ENCODE measurements around the gene TPM2.

TPM2 gene

DNA sequence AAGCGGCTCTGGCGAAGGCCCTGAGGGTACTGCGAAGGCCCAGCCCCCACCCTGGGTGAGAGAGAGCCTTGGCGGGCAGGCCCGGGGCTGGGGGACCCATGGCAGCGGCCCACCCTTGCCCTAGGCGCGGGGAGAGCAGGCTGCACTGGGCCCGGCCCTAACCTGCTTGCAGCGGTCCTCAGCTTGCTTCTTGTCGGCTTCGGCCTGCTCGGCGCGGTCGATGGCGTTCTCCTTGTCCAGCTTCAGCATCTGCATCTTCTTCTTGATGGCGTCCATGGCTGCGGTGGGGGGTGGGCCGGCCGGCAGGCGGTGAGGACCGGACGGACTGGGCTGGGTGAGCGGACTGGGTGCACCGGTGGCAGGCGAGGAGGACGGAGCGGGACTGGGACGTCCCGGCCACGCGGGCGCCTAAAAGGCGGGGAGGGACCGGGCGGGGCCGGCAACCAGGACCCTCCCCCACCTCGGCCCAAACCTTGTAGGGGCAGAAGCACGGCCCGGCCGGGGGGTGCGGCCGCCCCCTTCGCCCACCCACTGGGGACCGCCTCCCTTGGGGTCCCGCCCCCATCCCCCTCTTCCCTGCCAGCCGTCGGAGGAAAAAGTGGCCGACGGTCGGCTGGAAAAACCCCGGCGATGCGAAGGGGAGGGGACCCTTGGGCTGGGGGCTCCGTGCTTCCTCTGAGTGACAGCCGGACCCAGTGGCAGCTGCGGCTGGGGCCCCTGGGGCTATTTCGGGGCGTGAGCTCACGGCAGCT is at the start of gene TPM2:
TSS of gene TPM2 (minus strand) at position 384 of the 752 bp plus-strand sequence. CDS start at position 276, 108 bp downstream.
- DNase-seq: no peak

DNA sequence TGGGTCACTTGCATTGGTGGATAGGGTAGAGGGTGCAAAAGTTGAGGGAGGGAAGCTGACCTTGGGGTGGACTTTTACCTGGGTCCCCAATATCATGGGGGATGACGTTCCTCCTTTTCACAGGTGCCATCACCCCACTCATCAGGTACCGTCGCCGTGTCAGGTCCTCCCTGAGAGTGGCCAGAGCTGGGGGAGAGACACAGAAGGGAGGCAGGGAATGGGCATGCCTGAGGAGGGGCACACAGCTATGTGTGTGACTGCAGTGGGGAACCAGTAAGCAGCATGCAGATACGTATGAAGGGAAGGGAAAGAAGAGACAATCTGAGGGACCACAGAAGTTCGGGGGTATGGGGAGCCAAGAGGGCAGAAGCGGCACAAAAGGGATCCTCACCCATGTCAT is 49.2 kb upstream of the TPM2 start:
- no peak for DNase-seq

DNA sequence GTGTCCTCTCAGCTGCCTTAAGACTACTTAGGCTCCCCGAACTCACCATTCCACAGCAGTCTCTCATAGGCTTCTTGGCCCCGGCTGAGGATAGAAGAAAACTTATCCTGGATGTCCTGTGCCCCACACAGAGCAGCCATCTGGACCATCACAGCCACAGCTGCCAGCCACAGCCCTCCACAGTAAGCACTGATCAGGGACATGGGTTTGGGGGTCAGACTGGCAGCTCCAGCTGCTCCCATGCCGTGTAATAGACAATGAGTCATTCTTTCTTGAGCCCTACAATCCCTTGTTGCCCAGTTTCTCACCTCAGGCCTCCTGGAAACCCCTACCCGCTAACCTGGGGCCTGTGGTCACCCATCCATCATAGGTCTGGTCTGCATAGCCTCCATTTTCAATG is 48.5 kb upstream of the TPM2 start:
- no peak for DNase-seq

DNA sequence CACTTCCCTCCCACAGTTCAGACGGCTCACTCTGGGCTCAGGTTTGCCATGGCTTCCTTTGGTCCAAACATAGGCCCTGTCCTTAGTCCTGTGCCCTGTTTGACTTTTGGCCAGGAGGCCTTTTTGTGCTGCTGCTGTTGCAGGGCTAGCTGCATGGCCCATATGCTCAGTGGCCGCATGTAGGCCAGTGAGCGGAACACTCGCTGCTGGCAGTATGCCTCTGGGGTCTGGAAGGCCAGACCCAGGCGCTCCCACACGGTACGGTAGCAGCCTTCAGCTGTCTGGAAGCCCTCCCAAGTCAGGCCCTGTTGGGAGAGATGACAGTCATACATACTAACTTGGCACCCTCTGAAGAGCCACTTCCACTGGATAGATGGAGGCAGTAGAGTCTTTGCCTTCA is 47.4 kb upstream of the TPM2 start:
- DNase-seq: no peak

DNA sequence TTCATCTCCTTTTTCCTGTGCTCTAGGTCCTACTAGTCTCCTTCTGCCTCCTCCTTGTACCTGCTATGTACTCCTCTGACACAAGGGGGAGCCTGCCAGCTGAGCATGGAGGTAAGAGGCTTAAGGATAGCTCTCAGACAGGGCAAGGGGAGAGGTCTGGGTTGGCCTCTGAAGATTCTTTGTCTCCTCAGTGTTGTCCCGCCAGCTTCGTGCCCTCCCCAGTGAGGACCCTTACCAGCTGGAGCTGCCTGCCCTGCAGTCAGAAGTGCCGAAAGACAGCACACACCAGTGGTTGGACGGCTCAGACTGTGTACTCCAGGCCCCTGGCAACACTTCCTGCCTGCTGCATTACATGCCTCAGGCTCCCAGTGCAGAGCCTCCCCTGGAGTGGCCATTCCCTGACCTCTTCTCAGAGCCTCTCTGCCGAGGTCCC is 46.5 kb upstream of the TPM2 start:
- peak; percentile 25 for DNase-seq

DNA sequence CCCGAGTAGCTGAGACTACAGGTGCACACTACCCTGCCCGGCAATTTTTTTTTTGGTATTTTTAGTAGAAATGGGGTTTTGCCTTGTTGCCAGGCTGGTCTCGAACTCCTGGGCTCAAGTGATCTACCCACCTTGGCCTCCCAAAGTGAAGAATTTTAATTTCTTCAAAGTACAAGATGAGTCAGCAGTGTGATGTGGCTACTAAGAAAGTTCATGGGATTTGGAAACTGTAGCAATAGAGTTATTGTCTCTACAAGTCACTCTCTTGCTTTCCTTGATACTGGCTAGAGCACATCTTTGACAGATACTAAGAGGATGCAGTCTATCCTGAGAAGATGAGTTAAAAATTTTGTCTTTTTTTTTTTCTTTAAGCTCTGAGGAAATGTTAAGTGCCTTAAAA is 44.4 kb upstream of the TPM2 start:
- DNase-seq: no peak

DNA sequence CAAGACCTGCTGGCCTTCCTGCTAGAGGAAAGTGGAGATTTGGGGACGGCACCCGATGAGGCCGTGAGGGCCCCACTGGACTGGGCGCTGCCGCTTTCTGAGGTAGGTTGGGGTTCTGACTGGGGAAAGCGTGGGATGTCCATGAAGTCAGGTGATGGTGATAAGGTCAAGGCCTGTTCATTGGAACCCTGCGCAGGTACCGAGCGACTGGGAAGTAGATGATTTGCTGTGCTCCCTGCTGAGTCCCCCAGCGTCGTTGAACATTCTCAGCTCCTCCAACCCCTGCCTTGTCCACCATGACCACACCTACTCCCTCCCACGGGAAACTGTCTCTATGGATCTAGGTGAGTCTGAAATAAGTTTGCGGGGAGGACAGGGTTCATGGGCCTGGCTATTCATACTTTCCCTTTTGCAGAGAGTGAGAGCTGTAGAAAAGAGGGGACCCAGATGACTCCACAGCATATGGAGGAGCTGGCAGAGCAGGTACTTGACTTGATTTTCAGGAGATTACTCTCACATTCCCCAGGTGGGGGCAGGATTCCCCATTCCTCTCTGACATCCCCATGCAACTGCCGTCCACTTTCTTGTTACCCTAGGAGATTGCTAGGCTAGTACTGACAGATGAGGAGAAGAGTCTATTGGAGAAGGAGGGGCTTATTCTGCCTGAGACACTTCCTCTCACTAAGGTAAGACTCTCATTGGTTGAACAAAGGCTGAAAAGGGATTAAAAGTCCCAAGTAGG is 43.2 kb upstream of the TPM2 start:
- peak; percentile 48 for DNase-seq

DNA sequence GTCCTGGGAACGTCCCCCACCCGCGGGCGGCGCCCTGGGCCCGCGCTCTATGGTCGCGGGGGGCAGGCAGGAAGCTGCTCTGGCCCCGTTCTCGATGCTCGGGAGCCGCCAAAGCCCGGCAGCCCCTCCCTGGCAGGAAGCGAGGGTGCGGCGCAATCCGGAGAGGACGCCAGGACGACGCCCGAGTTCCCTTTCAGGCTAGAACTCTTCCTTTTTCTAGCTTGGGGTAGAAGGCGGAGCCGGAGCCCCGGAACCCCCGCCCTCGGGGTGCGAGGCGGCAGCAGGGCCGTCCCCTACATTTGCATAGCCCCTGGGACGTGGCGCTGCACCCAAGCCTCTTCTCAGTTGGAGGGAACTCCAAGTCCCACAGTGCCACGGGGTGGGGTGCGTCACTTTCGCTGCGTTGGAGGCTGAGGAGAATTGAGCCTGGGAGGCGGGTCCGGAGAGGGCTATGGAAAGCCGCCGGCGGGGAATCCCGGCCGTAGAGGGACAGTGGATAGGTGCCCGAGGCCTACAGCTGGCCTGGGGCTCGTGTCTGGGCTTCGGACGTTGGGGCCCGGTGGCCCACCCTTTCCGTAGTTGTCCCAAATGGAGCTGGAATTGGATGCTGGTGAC is 42.6 kb upstream of the TPM2 start, which contains the start of the genes CREB3 and TLN1:
TSS of gene CREB3 (plus strand) at position 482 of the 615 bp plus-strand sequence. CDS start at position 589, 107 bp downstream.
TSS of gene TLN1 (minus strand) at position 11 of the 615 bp plus-strand sequence. CDS start 6,501 bp downstream, outside the sequence.
- peak; percentile 97 for DNase-seq

DNA sequence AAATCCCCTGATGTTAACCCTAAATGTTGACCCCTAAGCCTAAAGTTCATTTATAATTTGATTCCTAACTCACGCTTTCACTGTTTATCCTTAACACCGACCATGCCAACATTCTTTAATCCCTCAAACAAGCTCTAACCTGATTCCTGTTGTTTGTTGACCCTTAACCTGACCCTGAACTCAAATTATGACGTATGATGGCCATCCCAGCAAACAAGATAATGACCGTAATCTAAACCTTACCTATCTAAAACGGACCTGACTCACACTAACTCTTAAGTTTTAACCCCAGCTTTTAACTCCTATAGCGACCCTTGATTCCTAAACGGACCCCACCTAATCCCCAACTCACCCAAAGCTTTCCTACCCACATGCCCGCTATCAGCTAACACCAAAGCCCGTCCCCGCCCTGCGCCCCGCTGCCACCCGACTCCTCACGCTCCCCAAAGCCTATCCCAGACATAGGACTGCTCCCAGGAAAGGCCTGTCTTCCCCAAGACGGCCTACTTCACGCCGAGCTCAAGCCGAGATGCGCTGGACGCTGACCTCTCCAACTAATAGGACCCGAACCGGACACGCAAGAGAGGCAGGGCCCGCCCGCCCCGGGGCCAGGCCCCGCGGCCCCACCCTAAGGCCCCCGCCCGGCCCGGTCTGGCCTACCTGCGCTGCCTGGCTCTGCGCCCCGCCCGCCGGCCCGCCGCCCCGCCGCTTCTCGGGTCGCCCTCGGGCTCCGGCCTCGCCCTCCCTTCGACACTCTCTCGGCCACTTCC is 41.9 kb upstream of the TPM2 start:
- DNase-seq: no peak

DNA sequence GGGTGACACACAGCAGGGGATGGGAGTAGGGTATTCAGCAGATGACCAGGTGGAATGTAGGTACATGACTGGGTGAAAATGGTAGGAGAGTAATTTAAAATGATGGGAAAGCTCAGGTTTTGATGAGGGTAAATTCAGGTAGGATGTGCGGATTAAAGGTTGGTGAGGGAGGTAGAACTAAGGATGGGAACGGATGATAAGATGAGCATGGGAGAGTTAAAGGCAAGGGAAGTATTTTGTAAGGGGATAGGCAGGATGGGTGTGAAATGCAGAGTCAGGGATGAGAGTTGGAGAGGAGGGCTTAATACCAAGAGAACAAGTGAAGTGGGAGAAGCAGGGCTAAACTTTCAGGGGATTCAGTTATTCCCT is 40.7 kb upstream of the TPM2 start:
- DNase-seq: no peak

DNA sequence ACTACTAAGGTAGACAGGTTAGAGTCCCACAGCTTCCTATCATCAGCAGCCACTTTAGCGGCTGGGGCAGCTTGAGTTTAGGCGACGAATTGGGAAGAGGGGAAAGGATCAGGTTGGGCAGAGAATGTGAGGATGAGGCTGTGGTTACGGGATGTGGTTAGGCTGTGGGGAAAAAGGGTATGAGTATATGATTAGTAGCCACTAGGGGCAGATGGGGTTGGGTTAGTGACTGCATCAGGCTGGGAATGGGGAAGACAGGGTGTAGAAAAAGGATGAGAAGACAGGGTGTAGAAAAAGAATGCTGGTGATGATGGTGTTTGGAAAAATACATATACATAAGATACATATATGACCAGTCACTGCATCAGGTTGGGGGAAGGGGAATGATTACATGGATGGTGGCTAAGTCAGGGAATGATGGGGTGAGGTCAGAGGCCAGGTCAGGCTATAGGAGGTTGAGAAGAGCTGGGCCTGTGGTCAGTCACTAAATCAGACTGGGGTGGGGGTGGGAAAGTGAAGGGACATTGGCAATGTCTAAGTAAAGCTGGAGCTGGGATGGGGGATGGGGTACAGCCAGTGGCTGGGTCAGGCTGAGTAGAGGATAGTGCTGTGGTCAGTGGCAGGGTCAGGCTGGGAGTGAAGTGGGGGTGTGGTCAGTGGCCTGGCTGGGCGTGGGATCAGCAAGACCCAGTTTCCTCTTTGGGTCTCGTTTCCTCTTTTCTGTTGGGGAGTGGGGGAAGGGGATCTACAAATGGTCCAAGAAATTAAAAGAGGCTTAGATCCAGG is 40.2 kb upstream of the TPM2 start:
- DNase-seq: peak; percentile 15

DNA sequence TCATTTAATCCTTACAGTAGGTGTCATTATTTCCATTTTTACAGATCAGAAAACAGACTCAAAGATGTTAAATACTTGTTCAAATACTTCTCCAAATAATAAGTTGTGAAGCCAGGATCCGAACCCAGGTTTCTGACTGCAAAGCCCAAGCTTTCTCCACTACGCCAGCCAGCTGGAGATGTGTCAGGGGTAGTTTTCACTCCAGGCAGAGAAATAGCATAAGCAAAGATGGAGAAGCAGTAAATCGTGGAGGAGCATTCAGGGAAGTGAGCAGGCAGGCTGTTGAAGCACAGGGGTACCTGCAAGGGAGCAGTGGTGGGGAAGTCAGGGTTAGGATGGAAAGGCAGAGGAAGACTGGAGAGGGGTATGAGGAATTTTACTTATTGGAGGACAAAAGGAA is 39.4 kb upstream of the TPM2 start:
- no peak for DNase-seq

DNA sequence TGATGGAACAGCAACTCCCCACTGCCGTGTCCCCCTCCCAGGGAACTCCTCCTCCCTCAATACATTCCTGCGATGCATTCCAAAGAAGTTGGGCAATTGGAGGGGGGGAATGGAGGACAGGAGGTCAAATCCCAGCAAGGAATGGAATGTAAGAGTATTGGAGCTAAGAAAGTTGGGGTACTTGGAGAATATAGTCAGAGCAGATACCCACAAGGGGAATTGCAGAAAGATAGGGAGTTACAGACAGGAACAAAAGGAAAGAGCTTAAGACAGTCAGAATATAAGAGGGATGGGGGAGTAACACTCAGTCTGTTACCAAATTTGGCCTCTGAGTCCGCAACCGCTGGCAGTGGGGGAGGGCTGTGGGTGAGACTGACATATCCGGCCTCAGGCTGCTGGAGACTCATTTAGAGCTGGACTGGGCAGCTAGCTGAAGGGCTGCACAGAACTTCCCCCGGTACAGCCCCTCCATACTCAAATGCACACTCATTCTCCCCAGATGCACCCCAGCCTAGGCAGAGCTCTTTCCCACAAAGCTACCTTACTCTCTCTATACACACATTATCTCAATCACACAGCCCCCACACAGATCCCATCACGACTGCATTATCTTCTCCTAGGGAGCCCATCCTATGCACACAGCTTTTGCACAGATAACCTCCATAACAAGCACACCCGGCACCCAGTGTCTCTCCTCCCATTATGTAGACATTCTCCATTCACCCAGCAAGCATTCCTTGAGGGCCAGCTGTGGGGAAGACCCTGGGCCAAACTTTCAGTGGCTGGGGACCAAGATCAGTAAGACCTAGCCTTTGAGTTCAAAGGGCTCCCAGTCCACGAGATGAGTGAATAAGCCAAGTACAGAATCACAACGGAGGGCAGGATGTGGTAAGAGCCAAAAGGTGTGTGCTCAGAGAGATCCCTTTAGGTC is 38.6 kb upstream of the TPM2 start:
- no peak for DNase-seq

DNA sequence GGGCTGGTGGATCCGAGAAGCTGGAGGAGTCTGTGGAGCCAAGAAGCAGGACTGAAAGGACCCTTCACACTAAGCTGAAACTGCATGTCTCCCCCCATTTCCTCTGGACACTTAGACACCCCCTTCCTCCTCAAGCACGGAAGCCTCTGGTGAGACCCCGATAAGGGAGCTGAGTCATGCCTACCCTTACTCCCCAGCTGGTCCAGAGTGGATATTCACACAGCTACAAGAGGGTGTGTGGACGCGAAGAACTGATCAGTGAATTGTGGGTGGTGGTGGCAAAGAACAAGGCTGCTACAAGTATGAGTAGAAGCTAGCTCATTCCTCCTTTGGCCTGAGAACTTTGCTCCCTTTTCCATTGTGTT is 37.9 kb upstream of the TPM2 start:
- DNase-seq: no peak

DNA sequence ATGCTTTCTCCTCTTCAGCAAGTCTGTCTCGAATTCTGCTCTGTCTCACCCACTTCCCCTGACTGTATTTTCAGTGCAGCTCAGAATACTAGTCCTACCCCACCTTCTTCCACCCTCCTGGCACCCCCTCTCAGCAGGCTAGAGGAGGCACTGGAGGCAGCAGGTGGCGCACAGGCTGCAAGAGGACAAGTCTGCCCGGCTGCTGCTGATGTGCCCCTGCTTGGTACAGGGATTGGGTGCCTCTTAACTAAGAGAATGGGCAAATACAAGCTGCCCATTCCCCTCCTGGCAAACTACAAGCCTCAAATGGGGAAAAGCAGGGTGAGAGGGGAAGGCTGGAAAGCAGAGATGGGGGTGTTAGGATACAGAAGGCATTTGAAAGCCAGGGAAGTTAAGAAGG is 37.2 kb upstream of the TPM2 start:
- DNase-seq: no peak

DNA sequence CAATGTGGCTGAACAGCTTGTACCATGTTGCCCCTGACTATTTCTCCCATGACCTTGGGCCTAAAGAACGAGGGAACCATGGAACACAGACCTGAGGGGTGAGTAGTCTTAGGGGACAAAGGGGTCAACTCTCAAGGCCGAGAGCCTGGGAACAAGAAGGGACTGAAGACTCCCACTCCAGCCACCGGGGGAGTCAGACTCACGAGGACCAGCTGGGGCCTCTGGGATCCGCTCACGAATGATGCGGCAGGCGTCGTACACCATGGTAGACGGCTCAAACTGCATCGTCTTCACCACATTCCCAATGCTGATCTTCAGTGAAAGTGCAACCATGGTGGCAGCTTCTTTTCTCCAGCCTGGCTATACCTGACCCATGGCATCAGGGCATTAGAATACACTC is 35.6 kb upstream of the TPM2 start:
- no peak for DNase-seq

DNA sequence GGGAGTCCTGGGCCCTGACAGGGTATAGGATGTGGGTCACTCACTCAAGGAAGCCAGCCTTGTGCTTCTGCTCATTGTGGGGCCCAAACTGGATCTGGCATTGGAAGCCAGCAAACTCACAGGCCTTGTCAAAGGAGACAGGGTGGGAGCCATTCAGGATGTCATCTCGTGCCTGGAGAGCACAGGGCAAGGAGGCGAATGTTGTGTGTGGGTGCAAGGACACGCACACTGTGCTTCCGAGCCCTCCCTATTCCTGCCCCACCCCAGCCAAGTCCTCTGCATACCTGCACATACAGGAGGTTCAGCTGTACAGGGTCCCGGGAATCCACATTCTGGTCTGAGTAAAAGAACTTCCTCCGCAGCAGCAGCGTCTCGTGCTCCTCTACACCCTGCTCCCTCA is 34.2 kb upstream of the TPM2 start:
- no peak for DNase-seq

DNA sequence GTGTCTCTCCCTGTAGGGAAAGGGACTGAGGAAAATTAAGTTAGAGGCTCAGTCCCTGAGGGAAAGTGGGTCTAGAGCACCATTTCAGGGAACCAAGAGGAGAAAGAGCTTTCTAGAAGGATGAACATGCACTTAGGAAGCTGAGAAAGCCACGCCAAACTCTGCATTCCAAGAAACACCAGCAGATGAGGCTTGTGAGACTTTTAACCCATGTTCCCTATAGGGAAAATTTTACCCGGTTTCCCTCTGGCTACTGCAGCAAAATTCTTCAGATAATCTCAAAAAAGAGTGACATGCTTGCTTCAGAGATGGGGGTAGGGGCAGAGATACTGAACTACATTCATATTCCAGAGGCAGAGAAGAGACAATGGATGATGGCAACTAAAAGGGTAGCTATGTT is 33.7 kb upstream of the TPM2 start:
- no peak for DNase-seq

DNA sequence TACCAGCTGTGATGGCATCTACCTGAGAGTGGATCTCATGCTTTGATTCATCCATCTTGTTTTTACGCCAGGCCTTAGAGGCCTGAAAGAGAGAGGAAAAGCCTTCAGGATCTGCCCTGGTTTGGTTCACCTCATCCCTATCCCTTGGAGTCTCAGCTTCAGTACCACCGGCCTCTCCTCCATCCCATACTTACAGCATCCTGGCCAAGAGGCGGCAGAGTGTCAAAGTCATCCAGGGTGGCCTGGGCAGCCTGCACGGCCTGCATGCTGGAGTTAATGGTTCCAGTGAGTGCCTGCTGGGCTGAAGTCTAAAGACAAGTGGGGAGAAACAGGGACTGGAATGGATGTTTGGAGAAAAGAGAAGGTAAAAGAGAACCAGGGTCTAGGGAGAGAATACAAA is 29.8 kb upstream of the TPM2 start:
- no peak for DNase-seq

DNA sequence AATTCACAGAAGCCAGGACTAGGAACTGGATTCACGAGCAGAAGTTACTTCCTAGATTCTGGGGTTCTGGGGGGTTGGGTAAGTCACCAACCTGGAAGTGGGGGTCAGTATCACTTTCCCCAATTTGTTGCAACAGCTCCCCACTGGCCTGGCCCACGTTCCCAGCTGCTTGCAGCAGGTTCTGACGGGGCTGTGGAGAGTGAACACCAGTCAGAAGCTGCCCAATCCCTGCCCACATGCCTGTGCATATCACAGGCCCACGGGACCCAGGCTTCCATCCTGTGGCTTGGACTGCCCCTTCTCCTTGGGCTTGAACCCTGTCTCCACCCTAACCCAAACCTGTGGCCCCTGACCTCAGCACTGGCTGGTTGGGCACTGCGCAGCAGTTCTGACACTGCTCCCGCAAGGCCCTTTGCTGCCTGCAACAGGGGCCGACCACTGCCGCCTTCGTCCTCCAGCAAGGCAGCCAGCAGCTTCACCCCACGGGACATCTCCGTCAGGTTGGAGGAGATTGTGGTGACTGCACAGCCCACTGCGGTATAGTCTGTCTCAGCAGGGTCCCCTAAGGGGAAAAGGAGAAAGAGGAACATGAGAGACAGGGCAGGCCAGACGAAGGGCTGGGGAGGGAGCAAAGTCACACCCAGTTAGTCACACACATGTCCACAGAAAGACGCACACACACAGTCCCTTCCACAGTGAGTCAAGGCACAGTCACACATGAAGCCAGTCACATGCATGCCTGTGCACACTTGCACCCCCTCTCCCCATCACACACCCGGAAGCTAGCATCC is 29.2 kb upstream of the TPM2 start:
- DNase-seq: no peak
